Measurements from ENCODE around the gene ST3GAL3.

ST3GAL3 gene

GRCh38 chr1:43947061-43947873, 239.9 kb downstream of the ST3GAL3 start:
- no peak for DNase-seq

- DNase-seq, result no peak
Observed at GRCh38 chr1:43947874-43948437, 240.6 kb downstream of the ST3GAL3 start.

- DNase-seq, result no peak
Observed at GRCh38 chr1:43949678-43950077, 242.3 kb downstream of the ST3GAL3 start.

GRCh38 chr1:43951021-43951985, 244.0 kb downstream of the ST3GAL3 start:
- DNase-seq, result no peak

GRCh38 chr1:43952731-43953346, 245.5 kb downstream of the ST3GAL3 start:
- DNase-seq, result no peak

GRCh38 chr1:43953361-43953760, 246.0 kb downstream of the ST3GAL3 start:
- DNase-seq, result no peak

GRCh38 chr1:43954036-43954435, 246.7 kb downstream of the ST3GAL3 start:
- DNase-seq, result no peak

- DNase-seq, result no peak
Observed at GRCh38 chr1:43956234-43956633, 248.9 kb downstream of the ST3GAL3 start.

GRCh38 chr1:43957407-43958040, 250.2 kb downstream of the ST3GAL3 start:
- no peak for DNase-seq

- DNase-seq, result no peak
Observed at GRCh38 chr1:43958351-43959255, 251.3 kb downstream of the ST3GAL3 start.

GRCh38 chr1:43960798-43961197, 253.5 kb downstream of the ST3GAL3 start:
- no peak for DNase-seq

- no peak for DNase-seq
Observed at GRCh38 chr1:43961692-43962091, 254.4 kb downstream of the ST3GAL3 start.

- no peak for DNase-seq
Observed at GRCh38 chr1:43962324-43962723, 255.0 kb downstream of the ST3GAL3 start.

GRCh38 chr1:43963006-43963405, 255.7 kb downstream of the ST3GAL3 start:
- no peak for DNase-seq

- DNase-seq, result no peak
Observed at GRCh38 chr1:43963890-43964289, 256.6 kb downstream of the ST3GAL3 start.

- DNase-seq, result no peak
Observed at GRCh38 chr1:43965316-43965715, 258.0 kb downstream of the ST3GAL3 start.

- DNase-seq, result peak; percentile 17
Observed at GRCh38 chr1:43968348-43968948, 261.1 kb downstream of the ST3GAL3 start.

GRCh38 chr1:43969416-43969745, 262.0 kb downstream of the ST3GAL3 start:
- no peak for DNase-seq

- DNase-seq, result peak; percentile 91
Observed at GRCh38 chr1:43969746-43970466, 262.6 kb downstream of the ST3GAL3 start, which contains the start of gene DPH2. Gene DPH2, plus strand, starts transcription at chr1:43970010. Its CDS starts 166 bp downstream, at chr1:43970176.

- no peak for DNase-seq
Observed at GRCh38 chr1:43970502-43970901, 263.2 kb downstream of the ST3GAL3 start.

All from T1000 (cell line).